Stomach (tissue), 4 donors: ENCODE results near the gene RBM48.

Experiments used
- EP300 ChIP-seq: sonication (generic); formaldehyde crosslinking; IDR thresholded peaks from one replicate; pipeline ENCODE4 v1.6.1; 2017; ENCODE audit warnings: antibody characterized with exemption
- POLR2A ChIP-seq, 4 donors: fragments of 450-650 bp; IDR thresholded peaks; one replicate each; pipeline ENCODE4 v1.6.1; 2016; ENCODE audit warnings: antibody characterized with exemption in 4 of 4, control low read depth in 2 of 4, mild to moderate bottlenecking in 1 of 4, moderate library complexity in 1 of 4
- TF ChIP-seq, protein P1 (sequence below), 7 experiments: fragments of 450-650 bp in 4 of 7; fragments of 200-600 bp in 3 of 7; sonication (generic) in 3 of 7; IDR thresholded peaks; one replicate each; pipeline ENCODE4 v1.5.1; 2016 to 2019; ENCODE audit warnings: antibody characterized with exemption in 7 of 7, control low read depth in 2 of 7, mild to moderate bottlenecking in 1 of 7

DNA sequence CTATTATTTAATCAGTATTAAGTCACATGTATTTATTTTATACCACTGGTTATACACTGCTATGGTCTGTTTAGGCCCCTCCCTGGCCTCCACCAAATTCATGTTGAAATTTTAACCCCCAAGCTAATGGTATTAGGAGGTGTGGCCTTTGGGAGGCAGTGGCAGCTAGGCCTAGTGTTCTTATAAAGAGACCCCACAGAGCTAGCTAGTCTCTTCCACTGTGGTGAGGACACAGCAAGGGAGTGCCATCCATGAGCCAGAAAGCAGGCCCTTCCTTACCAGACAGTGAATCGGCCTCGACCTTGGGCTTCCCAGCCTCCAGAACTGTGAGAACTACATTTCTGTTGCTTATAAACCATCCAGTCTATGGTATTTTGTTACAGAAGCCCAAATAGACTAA is 28.7 kb downstream of the RBM48 start:
- TF ChIP-seq, protein P1, sequence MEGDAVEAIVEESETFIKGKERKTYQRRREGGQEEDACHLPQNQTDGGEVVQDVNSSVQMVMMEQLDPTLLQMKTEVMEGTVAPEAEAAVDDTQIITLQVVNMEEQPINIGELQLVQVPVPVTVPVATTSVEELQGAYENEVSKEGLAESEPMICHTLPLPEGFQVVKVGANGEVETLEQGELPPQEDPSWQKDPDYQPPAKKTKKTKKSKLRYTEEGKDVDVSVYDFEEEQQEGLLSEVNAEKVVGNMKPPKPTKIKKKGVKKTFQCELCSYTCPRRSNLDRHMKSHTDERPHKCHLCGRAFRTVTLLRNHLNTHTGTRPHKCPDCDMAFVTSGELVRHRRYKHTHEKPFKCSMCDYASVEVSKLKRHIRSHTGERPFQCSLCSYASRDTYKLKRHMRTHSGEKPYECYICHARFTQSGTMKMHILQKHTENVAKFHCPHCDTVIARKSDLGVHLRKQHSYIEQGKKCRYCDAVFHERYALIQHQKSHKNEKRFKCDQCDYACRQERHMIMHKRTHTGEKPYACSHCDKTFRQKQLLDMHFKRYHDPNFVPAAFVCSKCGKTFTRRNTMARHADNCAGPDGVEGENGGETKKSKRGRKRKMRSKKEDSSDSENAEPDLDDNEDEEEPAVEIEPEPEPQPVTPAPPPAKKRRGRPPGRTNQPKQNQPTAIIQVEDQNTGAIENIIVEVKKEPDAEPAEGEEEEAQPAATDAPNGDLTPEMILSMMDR (IDR thresholded peaks at IDR 0.05) = no peak
- TF ChIP-seq POLR2A (IDR thresholded peaks at IDR 0.05) (no peak), EP300 (no peak)
